Measurements from ENCODE around the gene SLCO4A1.

DNA sequence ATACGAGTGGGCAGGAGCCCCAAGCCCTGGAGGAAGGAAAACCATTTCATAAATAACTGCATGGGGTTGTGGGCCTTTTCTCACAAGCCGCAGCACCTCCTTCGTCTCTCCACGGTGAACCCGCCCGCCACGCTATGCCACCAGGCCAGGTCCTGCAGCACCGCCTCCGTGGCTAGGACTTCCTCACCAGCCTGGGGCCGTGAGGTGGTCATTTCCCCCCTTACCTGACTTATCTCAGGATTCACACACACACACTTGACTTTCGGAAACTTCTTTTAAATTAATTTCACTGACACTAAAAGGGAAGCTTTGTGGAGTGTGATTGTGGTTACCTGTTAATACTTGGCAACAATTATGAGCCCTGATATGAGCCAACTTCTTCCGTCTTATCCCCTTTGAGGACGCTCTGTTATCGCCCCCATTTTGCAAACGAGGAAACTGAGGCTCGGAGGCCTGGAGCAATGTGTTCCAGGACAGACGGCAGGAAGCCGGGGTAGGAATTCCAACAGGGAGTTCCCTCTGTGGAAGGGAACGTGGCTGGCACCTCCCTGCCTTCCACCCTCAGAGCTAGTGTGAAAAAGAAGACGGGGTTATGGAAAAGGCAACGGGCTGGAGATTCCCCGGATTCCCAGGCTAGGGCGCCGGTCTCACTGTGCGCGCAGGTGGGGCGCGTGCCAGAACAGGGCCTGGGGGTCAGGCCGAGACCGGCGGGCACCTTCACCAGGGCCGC lies 817 bp upstream of the SLCO4A1 start:
- TF ChIP-seq, protein P1, sequence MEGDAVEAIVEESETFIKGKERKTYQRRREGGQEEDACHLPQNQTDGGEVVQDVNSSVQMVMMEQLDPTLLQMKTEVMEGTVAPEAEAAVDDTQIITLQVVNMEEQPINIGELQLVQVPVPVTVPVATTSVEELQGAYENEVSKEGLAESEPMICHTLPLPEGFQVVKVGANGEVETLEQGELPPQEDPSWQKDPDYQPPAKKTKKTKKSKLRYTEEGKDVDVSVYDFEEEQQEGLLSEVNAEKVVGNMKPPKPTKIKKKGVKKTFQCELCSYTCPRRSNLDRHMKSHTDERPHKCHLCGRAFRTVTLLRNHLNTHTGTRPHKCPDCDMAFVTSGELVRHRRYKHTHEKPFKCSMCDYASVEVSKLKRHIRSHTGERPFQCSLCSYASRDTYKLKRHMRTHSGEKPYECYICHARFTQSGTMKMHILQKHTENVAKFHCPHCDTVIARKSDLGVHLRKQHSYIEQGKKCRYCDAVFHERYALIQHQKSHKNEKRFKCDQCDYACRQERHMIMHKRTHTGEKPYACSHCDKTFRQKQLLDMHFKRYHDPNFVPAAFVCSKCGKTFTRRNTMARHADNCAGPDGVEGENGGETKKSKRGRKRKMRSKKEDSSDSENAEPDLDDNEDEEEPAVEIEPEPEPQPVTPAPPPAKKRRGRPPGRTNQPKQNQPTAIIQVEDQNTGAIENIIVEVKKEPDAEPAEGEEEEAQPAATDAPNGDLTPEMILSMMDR (IDR thresholded peaks at IDR 0.05): no peak
- no peak for TF ChIP-seq POLR2AphosphoS5 (IDR thresholded peaks at IDR 0.05)
- TF ChIP-seq POLR2A (IDR thresholded peaks at IDR 0.05): no peak
- no peak for TF ChIP-seq EP300 (IDR thresholded peaks at IDR 0.05)
